HEK293 (cell line): Measurements from ENCODE around the gene FOSL1.

Experiments
- CTCF ChIA-PET: fragments of 350-600 bp; formaldehyde crosslinking; extraction: SDS; loops from one replicate; lab custom pipeline; 2021; ENCODE audit warnings: antibody characterized with exemption; lab: Yijun Ruan, JAX
- POLR2A ChIA-PET: fragments of 300-600 bp; formaldehyde crosslinking; extraction: SDS; loops from one replicate; lab custom pipeline; 2020; ENCODE audit warnings: antibody characterized with exemption, inconsistent platforms; lab: Yijun Ruan, JAX
- H3K27ac ChIP-seq: fragments of 200-500 bp; sonication (Bioruptor generic); 2 replicates; pipeline ENCODE4 v1.5.1; 2014; ENCODE audit warnings: low read depth, low read length, control low read depth, inconsistent platforms; ENCODE audit errors: extremely low read depth
- H3K36me3 ChIP-seq, 2 experiments: fragments of 200-500 bp in 1 of 2; sonication (Bioruptor generic) in 1 of 2; 1 replicate in 1 of 2; 2 replicates in 1 of 2; pipeline ENCODE4 v1.5.1; 2014 to 2017; ENCODE audit warnings: inconsistent platforms in 2 of 2, low read length in 2 of 2; ENCODE audit not compliant: control insufficient read depth in 2 of 2, insufficient read depth in 1 of 2
- H3K4me1 ChIP-seq: fragments of 200-500 bp; sonication (Bioruptor generic); 2 replicates; pipeline ENCODE4 v1.5.1; 2014; ENCODE audit warnings: mild to moderate bottlenecking, low read length, inconsistent platforms; ENCODE audit not compliant: control insufficient read depth, insufficient read depth
- H3K4me3 ChIP-seq: 2 replicates; pipeline ENCODE4 v1.5.1; 2011; ENCODE audit warnings: low read depth, mild to moderate bottlenecking, control low read depth, low read length, moderate library complexity
- H3K9me3 ChIP-seq: fragments of 200-500 bp; sonication (Bioruptor generic); 2 replicates; pipeline ENCODE4 v1.5.1; 2014; ENCODE audit warnings: low read depth, low read length, inconsistent platforms; ENCODE audit not compliant: control insufficient read depth, insufficient read depth
- EGR2 ChIP-seq: fragments of 450-650 bp; formaldehyde crosslinking; IDR thresholded peaks from 2 replicates; pipeline ENCODE4 v1.5.1; 2016; ENCODE audit warnings: low read depth, missing biosample characterization, missing genetic modification characterization
- GFI1B ChIP-seq: fragments of 450-650 bp; formaldehyde crosslinking; IDR thresholded peaks from 2 replicates; pipeline ENCODE4 v1.5.1; 2016; ENCODE audit warnings: missing biosample characterization, missing genetic modification characterization
- GLIS1 ChIP-seq: fragments of 450-650 bp; formaldehyde crosslinking; IDR thresholded peaks from 2 replicates; pipeline ENCODE4 v1.5.1; 2016; ENCODE audit warnings: missing biosample characterization, missing genetic modification characterization
- KLF16 ChIP-seq: fragments of 450-650 bp; formaldehyde crosslinking; IDR thresholded peaks from 2 replicates; pipeline ENCODE4 v1.5.1; 2017; ENCODE audit warnings: missing biosample characterization, missing genetic modification characterization
- ZBTB49 ChIP-seq: fragments of 450-650 bp; formaldehyde crosslinking; IDR thresholded peaks from 2 replicates; pipeline ENCODE4 v1.5.1; 2016; ENCODE audit warnings: missing biosample characterization, missing genetic modification characterization, low read depth
- ZNF114 ChIP-seq: fragments of 450-650 bp; formaldehyde crosslinking; IDR thresholded peaks from 2 replicates; pipeline ENCODE4 v1.5.0; 2017; ENCODE audit warnings: missing biosample characterization, missing genetic modification characterization
- ZNF155 ChIP-seq: fragments of 450-650 bp; formaldehyde crosslinking; IDR thresholded peaks from 2 replicates; pipeline ENCODE4 v1.5.1; 2016; ENCODE audit warnings: missing biosample characterization, missing genetic modification characterization
- ZNF366 ChIP-seq: fragments of 450-650 bp; formaldehyde crosslinking; conservative IDR thresholded peaks from 2 replicates; pipeline ENCODE4 v1.5.1; 2016; ENCODE audit warnings: missing biosample characterization, missing genetic modification characterization
- ZNF391 ChIP-seq: fragments of 450-650 bp; formaldehyde crosslinking; IDR thresholded peaks from 2 replicates; pipeline ENCODE4 v1.5.1; 2016; ENCODE audit warnings: low read depth, missing biosample characterization, missing genetic modification characterization, borderline replicate concordance
- ZNF48 ChIP-seq: fragments of 450-650 bp; formaldehyde crosslinking; IDR thresholded peaks from 2 replicates; pipeline ENCODE4 v1.5.1; 2016; ENCODE audit warnings: missing biosample characterization, missing genetic modification characterization
- ZNF558 ChIP-seq: fragments of 450-650 bp; formaldehyde crosslinking; IDR thresholded peaks from 2 replicates; pipeline ENCODE4 v1.5.1; 2016; ENCODE audit warnings: missing biosample characterization, missing genetic modification characterization
- ZNF624 ChIP-seq: fragments of 450-650 bp; formaldehyde crosslinking; IDR thresholded peaks from 2 replicates; pipeline ENCODE4 v1.5.1; 2017; ENCODE audit warnings: missing biosample characterization, missing genetic modification characterization
- ZNF670 ChIP-seq: fragments of 450-650 bp; formaldehyde crosslinking; IDR thresholded peaks from 2 replicates; pipeline ENCODE4 v1.5.1; 2016; ENCODE audit warnings: missing biosample characterization, missing genetic modification characterization, low read depth
- ZNF776 ChIP-seq: fragments of 450-650 bp; formaldehyde crosslinking; IDR thresholded peaks from 2 replicates; pipeline ENCODE4 v1.5.0; 2017; ENCODE audit warnings: missing biosample characterization, missing genetic modification characterization, borderline replicate concordance
- ZNF785 ChIP-seq: fragments of 450-650 bp; formaldehyde crosslinking; IDR thresholded peaks from 2 replicates; pipeline ENCODE4 v1.5.1; 2016; ENCODE audit warnings: missing biosample characterization, missing genetic modification characterization
- ZNF843 ChIP-seq: fragments of 450-650 bp; formaldehyde crosslinking; IDR thresholded peaks from 2 replicates; pipeline ENCODE4 v1.5.1; 2016; ENCODE audit warnings: missing biosample characterization, missing genetic modification characterization
- ZSCAN30 ChIP-seq: fragments of 450-650 bp; IDR thresholded peaks from 2 replicates; pipeline ENCODE4 v1.5.1; 2018; ENCODE audit warnings: missing biosample characterization, mild to moderate bottlenecking, missing genetic modification characterization, moderate library complexity
- TF ChIP-seq, protein P1 (sequence below): fragments of 450-650 bp; formaldehyde crosslinking; IDR thresholded peaks from 2 replicates; pipeline ENCODE4 v1.5.1; 2016; ENCODE audit warnings: missing biosample characterization, missing genetic modification characterization, borderline replicate concordance
- TF ChIP-seq, protein P2 (sequence below): fragments of 450-650 bp; formaldehyde crosslinking; IDR thresholded peaks from 2 replicates; pipeline ENCODE4; 2016; ENCODE audit warnings: missing biosample characterization, missing genetic modification characterization

FOSL1 gene

GRCh38 chr11:65911682-65912568, 11.7 kb upstream of the FOSL1 start (continued):
- TF ChIP-seq, protein P1, sequence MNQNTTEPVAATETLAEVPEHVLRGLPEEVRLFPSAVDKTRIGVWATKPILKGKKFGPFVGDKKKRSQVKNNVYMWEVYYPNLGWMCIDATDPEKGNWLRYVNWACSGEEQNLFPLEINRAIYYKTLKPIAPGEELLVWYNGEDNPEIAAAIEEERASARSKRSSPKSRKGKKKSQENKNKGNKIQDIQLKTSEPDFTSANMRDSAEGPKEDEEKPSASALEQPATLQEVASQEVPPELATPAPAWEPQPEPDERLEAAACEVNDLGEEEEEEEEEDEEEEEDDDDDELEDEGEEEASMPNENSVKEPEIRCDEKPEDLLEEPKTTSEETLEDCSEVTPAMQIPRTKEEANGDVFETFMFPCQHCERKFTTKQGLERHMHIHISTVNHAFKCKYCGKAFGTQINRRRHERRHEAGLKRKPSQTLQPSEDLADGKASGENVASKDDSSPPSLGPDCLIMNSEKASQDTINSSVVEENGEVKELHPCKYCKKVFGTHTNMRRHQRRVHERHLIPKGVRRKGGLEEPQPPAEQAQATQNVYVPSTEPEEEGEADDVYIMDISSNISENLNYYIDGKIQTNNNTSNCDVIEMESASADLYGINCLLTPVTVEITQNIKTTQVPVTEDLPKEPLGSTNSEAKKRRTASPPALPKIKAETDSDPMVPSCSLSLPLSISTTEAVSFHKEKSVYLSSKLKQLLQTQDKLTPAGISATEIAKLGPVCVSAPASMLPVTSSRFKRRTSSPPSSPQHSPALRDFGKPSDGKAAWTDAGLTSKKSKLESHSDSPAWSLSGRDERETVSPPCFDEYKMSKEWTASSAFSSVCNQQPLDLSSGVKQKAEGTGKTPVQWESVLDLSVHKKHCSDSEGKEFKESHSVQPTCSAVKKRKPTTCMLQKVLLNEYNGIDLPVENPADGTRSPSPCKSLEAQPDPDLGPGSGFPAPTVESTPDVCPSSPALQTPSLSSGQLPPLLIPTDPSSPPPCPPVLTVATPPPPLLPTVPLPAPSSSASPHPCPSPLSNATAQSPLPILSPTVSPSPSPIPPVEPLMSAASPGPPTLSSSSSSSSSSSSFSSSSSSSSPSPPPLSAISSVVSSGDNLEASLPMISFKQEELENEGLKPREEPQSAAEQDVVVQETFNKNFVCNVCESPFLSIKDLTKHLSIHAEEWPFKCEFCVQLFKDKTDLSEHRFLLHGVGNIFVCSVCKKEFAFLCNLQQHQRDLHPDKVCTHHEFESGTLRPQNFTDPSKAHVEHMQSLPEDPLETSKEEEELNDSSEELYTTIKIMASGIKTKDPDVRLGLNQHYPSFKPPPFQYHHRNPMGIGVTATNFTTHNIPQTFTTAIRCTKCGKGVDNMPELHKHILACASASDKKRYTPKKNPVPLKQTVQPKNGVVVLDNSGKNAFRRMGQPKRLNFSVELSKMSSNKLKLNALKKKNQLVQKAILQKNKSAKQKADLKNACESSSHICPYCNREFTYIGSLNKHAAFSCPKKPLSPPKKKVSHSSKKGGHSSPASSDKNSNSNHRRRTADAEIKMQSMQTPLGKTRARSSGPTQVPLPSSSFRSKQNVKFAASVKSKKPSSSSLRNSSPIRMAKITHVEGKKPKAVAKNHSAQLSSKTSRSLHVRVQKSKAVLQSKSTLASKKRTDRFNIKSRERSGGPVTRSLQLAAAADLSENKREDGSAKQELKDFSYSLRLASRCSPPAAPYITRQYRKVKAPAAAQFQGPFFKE (tag by site-specific recombination): no peak
- no peak for TF ChIP-seq ZNF624

- Histone ChIP-seq H3K27ac (no peak overlapping the region), H3K36me3 (no peaks in the 10 kb centered on the region), H3K4me1 (no peaks in the 10 kb centered on the region; the same call in 1 of the 2 replicates), H3K4me3 (no peak overlapping the region), H3K9me3 (no peaks in the 10 kb centered on the region)
- CTCF ChIA-PET: interaction anchor here (11.8 kb wide), 1 partner anchor 21 kb away, joined by 189 read pairs; the partner anchor contains the start of genes CCDC85B and FIBP
- TF ChIP-seq ZNF155 (tag by site-specific recombination) (no peak), ZNF391 (tag by site-specific recombination) (no peak), ZNF670 (tag by site-specific recombination) (no peak), ZNF558 (tag by site-specific recombination) (no peak), ZBTB49 (tag by site-specific recombination) (no peak), ZNF776 (tag by site-specific recombination) (no peak), ZNF366 (tag by site-specific recombination) (no peak), ZNF785 (tag by site-specific recombination) (no peak), KLF16 (tag by site-specific recombination) (no peak), ZNF843 (tag by site-specific recombination) (no peak), EGR2 (no peak), ZSCAN30 (tag by site-specific recombination) (no peak), ZNF114 (no peak), ZNF48 (tag by site-specific recombination) (no peak), GFI1B (no peak), GLIS1 (no peak)
- TF ChIP-seq, protein P2, sequence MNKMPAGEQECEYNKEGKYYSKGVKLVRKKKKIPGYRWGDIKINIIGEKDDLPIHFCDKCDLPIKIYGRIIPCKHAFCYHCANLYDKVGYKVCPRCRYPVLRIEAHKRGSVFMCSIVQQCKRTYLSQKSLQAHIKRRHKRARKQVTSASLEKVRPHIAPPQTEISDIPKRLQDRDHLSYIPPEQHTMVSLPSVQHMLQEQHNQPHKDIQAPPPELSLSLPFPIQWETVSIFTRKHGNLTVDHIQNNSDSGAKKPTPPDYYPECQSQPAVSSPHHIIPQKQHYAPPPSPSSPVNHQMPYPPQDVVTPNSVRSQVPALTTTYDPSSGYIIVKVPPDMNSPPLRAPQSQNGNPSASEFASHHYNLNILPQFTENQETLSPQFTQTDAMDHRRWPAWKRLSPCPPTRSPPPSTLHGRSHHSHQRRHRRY (tag by site-specific recombination): no peak
- POLR2A ChIA-PET: no interaction called here
Measured at GRCh38 chr11:65907878-65908277, 7.7 kb upstream of the FOSL1 start.
